GM19043 (cell line): ENCODE data around the gene SLA2.
"Not testable (repeated sequence)": the region's sequence is repeated elsewhere in the genome, so short reads cannot be mapped to it uniquely, and the experiment has no call there.

Experiments used
- ATAC-seq: cut with Tn5 transposase; IDR thresholded peaks from one replicate; pipeline ENCODE4 v1.9.1; 2021; ENCODE audit warnings: low read depth; ENCODE audit not compliant: unreplicated experiment

Gene SLA2

GRCh38 chr20:36613974-36614373 is 32.0 kb downstream of the SLA2 start:
- no peak for ATAC-seq

- no peak for ATAC-seq
These were observed 34.4 kb downstream of the SLA2 start for GRCh38 chr20:36611625-36612024.

- ATAC-seq, result not testable (repeated sequence)
These were observed 37.6 kb downstream of the SLA2 start for GRCh38 chr20:36608388-36608728.

GRCh38 chr20:36607586-36608387 is 38.2 kb downstream of the SLA2 start:
- ATAC-seq, result no peak

- no peak for ATAC-seq
These were observed 39.6 kb downstream of the SLA2 start for GRCh38 chr20:36606158-36607066.

GRCh38 chr20:36605399-36606157 is 40.4 kb downstream of the SLA2 start, which contains the start of gene RAB5IF:
Gene RAB5IF (plus strand): TSS chr20:36605779. CDS start chr20:36605952, 173 bp downstream.
- ATAC-seq, result peak; percentile 81

- peak; percentile 39 for ATAC-seq
These were observed 41.0 kb downstream of the SLA2 start for GRCh38 chr20:36604952-36605398.

GRCh38 chr20:36601540-36601939 is 44.5 kb downstream of the SLA2 start:
- ATAC-seq, result no peak

GRCh38 chr20:36599912-36600345 is 46.1 kb downstream of the SLA2 start:
- ATAC-seq, result no peak

GRCh38 chr20:36593347-36593929 is 52.6 kb downstream of the SLA2 start:
- no peak for ATAC-seq

- ATAC-seq, result no peak
These were observed 53.9 kb downstream of the SLA2 start for GRCh38 chr20:36591854-36592641.

- no peak for ATAC-seq
These were observed 54.7 kb downstream of the SLA2 start for GRCh38 chr20:36591281-36591680.

GRCh38 chr20:36587388-36588070 is 58.5 kb downstream of the SLA2 start:
- ATAC-seq, result no peak

GRCh38 chr20:36585410-36586125 is 60.4 kb downstream of the SLA2 start:
- no peak for ATAC-seq

- ATAC-seq, result no peak
These were observed 61.9 kb downstream of the SLA2 start for GRCh38 chr20:36584018-36584481.

- no peak for ATAC-seq
These were observed 63.2 kb downstream of the SLA2 start for GRCh38 chr20:36582821-36583220.

- ATAC-seq, result no peak
These were observed 63.7 kb downstream of the SLA2 start for GRCh38 chr20:36582322-36582721.

- ATAC-seq, result no peak
These were observed 65.9 kb downstream of the SLA2 start for GRCh38 chr20:36579996-36580545.
